Eye (tissue), 1 donor: ENCODE data around the gene CYB561D1.
A peak's percentile ranks its signal among the peaks of the same experiment; 100 is the strongest.

Experiments
- DNase-seq: peaks from one replicate; pipeline ENCODE4 v3.0.0-alpha.2; 2015

CYB561D1 gene

GRCh38 chr1:109531380-109531779 lies 37.5 kb downstream of the CYB561D1 start:
- DNase-seq: no peak

DNA sequence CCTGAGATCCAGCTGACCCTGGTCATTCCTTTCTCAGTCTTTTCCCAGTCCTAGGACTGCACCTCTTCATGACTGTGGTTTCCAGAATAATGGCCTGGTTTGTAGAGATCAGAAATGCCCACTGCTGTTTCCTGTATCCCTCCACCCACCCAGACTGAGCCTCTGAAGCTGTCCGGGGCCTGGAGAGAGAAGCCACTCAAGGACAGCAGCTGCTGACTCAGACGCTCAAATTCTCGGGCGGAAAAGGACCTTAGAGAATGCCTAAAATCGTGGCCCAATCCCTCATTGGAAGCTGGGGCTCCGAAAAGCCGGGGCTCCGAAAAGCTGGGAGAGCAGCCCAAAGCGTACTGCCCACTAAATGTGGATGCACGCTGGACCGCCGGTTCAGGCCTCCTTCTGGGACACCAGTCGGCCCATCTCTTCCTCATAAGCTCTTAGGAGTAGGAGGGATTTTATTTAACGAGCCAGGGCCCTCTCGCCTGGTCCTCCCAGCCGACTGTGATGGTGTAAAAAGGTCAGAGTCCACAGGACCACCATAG lies 38.0 kb downstream of the CYB561D1 start:
- DNase-seq: no peak

DNA sequence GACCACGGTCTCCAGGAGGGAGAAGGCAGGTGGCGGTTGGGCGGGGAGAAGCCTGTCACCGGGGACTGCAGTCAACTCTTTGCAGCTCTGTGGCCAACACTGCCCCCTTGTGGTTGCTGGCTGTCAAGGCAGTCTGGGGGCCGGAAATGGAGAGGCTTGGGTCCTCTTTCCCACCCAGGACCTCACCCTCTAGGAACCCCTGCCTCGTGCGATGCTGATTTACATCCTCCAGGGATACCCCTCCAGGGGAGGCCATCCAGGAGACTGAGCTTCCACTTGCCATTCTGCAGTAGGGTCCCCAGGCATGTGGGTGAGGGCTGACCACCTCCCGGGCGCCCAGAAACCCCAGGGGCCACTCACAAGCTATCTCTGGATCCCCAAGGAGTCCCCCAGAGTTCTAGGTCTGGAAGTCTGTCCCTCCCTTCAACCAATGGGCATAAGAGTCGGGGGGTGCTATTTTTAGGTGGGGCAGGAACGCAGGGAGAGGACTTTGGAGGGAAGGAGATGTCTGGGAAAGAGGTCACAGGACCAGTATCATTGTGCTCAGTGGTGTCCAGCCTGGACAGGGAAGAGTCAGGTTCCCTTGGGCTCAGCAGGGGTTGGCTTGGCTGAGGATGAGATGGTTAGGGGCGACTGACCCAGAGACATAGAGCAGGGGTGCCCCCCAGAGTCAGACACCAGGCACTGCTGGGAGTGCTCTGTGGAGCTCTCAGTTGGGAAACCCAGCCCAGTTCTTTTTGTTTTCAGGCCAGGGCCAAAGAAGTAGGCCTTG lies 38.7 kb downstream of the CYB561D1 start:
- DNase-seq: peak; percentile 95

- DNase-seq: no peak
Observed at GRCh38 chr1:109534307-109534858, 40.5 kb downstream of the CYB561D1 start.

- DNase-seq: no peak
Observed at GRCh38 chr1:109535481-109535880, 41.6 kb downstream of the CYB561D1 start.

- DNase-seq: peak; percentile 28
Observed at GRCh38 chr1:109535971-109536491, 42.1 kb downstream of the CYB561D1 start.

GRCh38 chr1:109537450-109538178 lies 43.7 kb downstream of the CYB561D1 start:
- no peak for DNase-seq

GRCh38 chr1:109538827-109539555 lies 45.1 kb downstream of the CYB561D1 start:
- no peak for DNase-seq

DNA sequence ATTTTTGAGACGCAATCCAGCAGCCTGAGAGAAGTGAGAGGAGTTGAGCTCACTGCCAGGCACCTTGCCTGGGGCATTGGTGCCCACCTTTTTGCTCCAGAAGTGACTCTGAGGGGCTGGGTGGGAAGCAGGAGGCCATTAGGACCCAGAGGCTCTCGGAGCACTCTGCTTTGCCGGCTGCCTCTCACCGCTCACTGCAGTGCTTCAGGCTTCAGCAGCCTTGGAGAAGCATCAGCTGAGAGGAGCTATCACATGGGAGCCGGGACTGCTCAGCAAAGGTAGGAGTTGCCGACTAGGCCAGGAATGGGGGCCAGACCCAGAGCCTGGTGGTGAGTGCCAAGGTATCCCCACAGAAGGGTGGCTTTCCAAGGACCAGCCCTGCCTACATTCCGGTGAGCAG lies 45.8 kb downstream of the CYB561D1 start, which contains the start of gene GPR61:
Gene GPR61 (plus strand): TSS at position 197 of the 400 bp plus-strand sequence. CDS start 3,151 bp downstream, outside the sequence.
- peak; percentile 42 for DNase-seq

DNA sequence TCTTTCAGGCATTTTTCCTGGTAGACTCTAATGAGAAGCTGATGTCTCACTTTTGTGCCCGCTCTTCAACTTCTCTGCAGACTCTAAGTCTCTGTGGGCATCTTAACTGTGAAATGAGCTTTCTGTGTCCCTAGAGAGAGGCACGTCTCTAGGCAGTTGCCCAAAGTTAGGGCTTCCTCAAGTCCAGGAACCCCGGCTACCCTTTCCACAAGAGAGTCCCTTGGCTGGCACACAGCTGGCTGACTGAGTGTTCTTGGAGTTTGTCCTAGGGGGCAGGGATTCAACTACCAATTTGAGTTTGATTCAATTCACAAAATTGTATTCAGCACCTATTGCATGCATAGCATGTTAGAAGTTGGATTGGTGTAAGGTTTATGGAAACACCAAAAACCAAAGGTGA lies 47.2 kb downstream of the CYB561D1 start:
- DNase-seq: no peak

- DNase-seq: no peak
Observed at GRCh38 chr1:109542657-109543056, 48.8 kb downstream of the CYB561D1 start.

- DNase-seq: no peak
Observed at GRCh38 chr1:109543283-109543987, 49.5 kb downstream of the CYB561D1 start.

GRCh38 chr1:109543988-109544735 lies 50.3 kb downstream of the CYB561D1 start:
- no peak for DNase-seq

GRCh38 chr1:109546311-109547109 lies 52.6 kb downstream of the CYB561D1 start:
- peak; percentile 98 for DNase-seq

- no peak for DNase-seq
Observed at GRCh38 chr1:109547463-109548320, 53.8 kb downstream of the CYB561D1 start.

DNA sequence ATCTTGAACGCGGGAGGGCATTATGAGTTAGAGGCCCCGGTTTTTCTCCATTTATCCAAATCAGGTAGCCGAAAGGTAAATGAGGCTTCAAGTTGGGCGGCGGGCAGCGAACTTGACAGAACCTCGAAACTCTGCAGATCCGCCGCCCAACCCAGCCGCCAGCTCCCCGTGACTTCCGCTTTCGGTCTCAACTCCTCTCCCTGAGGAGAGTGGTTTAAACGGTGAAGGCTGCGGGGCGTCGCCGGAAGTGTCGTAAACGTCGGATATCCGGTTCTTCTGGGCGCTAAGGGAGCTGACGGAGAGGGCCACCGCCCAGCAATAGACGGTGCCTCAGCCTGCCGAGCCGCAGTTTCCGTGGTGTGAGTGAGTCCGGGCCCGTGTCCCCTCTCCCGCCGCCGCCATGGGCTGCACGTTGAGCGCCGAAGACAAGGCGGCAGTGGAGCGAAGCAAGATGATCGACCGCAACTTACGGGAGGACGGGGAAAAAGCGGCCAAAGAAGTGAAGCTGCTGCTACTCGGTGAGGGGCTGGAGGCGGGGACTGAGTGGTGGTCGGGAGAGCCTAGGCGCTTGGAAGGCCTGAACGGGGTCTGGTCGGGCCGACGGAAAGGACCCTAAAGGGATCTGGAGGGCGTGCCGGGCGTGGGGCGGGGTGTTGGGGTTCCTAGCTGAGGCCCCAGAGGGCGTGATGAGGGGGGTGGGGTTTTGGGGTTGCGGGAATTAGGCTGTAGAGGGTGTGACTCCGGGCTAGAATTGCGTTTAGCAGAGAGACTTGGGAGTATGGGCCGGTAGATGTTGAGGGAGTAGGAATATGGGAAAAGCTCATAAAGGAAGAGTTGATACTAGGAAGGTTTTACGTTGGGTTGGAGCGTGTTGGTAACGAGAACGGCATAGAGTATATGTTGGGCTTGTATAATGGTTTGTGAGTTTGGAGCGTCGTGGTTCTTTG lies 54.7 kb downstream of the CYB561D1 start, which contains the start of gene GNAI3:
Gene GNAI3 (plus strand): TSS at position 295 of the 947 bp plus-strand sequence. CDS start 106 bp downstream, at position 401.
- peak; percentile 98 for DNase-seq
